Measurements from ENCODE around the gene BTBD8. TPM values are rescaled to one million over a fixed set of nuclear protein-coding genes. Genes with fewer than 3 reads are reported as not detected.

The BTBD8 gene
- total and polyA plus RNA-seq, 2 of the 4 experiments (the other 2 are of a cell fraction), result 0.94 to 2.0 TPM

GRCh38 chr1:92230736-92231135, 150.6 kb downstream of the BTBD8 start:
- dilution Hi-C loops (cut with HindIII; ENCODE audit: low sequenced_read_pairs, unreplicated experiment), result no loop called here

More at GRCh38 chr1:92230736-92231135, 150.6 kb downstream of the BTBD8 start:
- no peak overlapping the region for H2BK5ac ChIP-seq (ENCODE audit: low read depth, low read length, poor library complexity, severe bottlenecking)
- no peak overlapping the region for H2BK20ac ChIP-seq (ENCODE audit: low read depth, low read length)
- H3K4me1 ChIP-seq (ENCODE audit: control insufficient read depth, insufficient read depth, low read length), result no peaks in the 10 kb centered on the region
- intact Hi-C loops (cut with micrococcal nuclease) (no loop called here), in situ Hi-C loops (cut with MboI; ENCODE audit: low sequenced_read_pairs) (no loop called here)
- no TSS peak for BruUV-seq (replicated peaks)
- H2AK5ac ChIP-seq (ENCODE audit: low read depth, low read length), result no peak overlapping the region
- no peak overlapping the region for H2BK15ac ChIP-seq (ENCODE audit: low read depth, low read length)
- no peak overlapping the region for H3K4me2 ChIP-seq (ENCODE audit: low read depth, low read length)
- H3K27me3 ChIP-seq (ENCODE audit: control insufficient read depth, insufficient read depth, low read length), result no peaks in the 10 kb centered on the region; the same call in 1 of the 2 replicates
- H2BK120ac ChIP-seq (ENCODE audit: low read depth, low read length), result no peak overlapping the region
- no peak overlapping the region for H4K5ac ChIP-seq (ENCODE audit: low read depth, low read length)
- CTCF ChIA-PET, result interaction anchor here (0.6 kb wide), 2 partner anchors 65 to 72 kb away, joined by 3 read pairs; no protein-coding TSS in a partner anchor
- no peak overlapping the region for H4K8ac ChIP-seq (ENCODE audit: low read depth in 2 of 2, low read length in 2 of 2)
- no peak overlapping the region for H2AFZ ChIP-seq (replicated peaks; ENCODE audit: low read length, poor library complexity)
- no peak overlapping the region for H3K9ac ChIP-seq (ENCODE audit: low read depth, low read length)
- DNase-seq (no peak), ATAC-seq (ENCODE audit: low read depth) (no peak)
- no peaks in the 10 kb centered on the region for H4K20me1 ChIP-seq (ENCODE audit: insufficient read depth, low read length)
- TF ChIP-seq POLR2A (IDR thresholded peaks at IDR 0.05; ENCODE audit: low read depth, low read length) (no peak), RFX5 (IDR thresholded peaks at IDR 0.05; ENCODE audit: low read depth, low read length) (no peak), CHD1 (IDR thresholded peaks at IDR 0.05; ENCODE audit: low read depth, low read length) (no peak), CEBPB (IDR thresholded peaks at IDR 0.05; ENCODE audit: low read depth, low read length) (no peak), NFE2L2 (IDR thresholded peaks at IDR 0.05; ENCODE audit: low read depth, low read length) (no peak)
- H3K9me1 ChIP-seq (ENCODE audit: insufficient read depth, low read length), result no peaks in the 10 kb centered on the region
- no peaks in the 10 kb centered on the region for H3K79me1 ChIP-seq (ENCODE audit: low read depth in 1 of 2, low read length in 2 of 2)
- no peak overlapping the region for H3K14ac ChIP-seq (replicated peaks; ENCODE audit: low read depth, low read length)
- H3K9me3 ChIP-seq (ENCODE audit: control insufficient read depth, insufficient read depth, low read length), result no peaks in the 10 kb centered on the region
- no peak overlapping the region for H3K18ac ChIP-seq (ENCODE audit: low read depth, low read length)
- no peak overlapping the region for H3K56ac ChIP-seq (ENCODE audit: extremely low read depth, insufficient read depth, low read length)
- H3K27ac ChIP-seq (ENCODE audit: insufficient read depth, low read length), result no peak overlapping the region
- H3K4ac ChIP-seq (ENCODE audit: low read depth, low read length), result no peak overlapping the region
- WGBS, 2 experiments (ENCODE audit: extremely low coverage in 2 of 2, insufficient read length in 1 of 2), result no CpG with 5 or more reads among the region's 1 CpG
- no peak overlapping the region for H4K91ac ChIP-seq (ENCODE audit: insufficient read depth, low read depth, low read length)
- no peak overlapping the region for H2AK9ac ChIP-seq (replicated peaks; ENCODE audit: low read depth, low read length, poor library complexity)
- no peaks in the 10 kb centered on the region for H3K36me3 ChIP-seq (ENCODE audit: control insufficient read depth, insufficient read depth, low read length)
- no peak overlapping the region for H3K23ac ChIP-seq (ENCODE audit: low read depth, low read length)
- POLR2A ChIA-PET (ENCODE audit: unreplicated experiment), result interaction anchor here (0.6 kb wide), 1 partner anchor 28 kb away, joined by 3 read pairs; no protein-coding TSS in a partner anchor
- no peak overlapping the region for H3K4me3 ChIP-seq (ENCODE audit: insufficient read depth, low read depth, low read length)

Other genes starting within 250 kb of the BTBD8 start
- 8.3 and 11.3 TPM in 2 replicates for gene TGFBR3, start 194.2 kb upstream of the BTBD8 start, total RNA-seq (2012; rRNA removed)
- gene TGFBR3, start 194.2 kb upstream of the BTBD8 start, polyA plus RNA-seq (2012; rRNA removed), result 3.0 and 4.0 TPM in 2 replicates
- gene BRDT, start 130.9 kb upstream of the BTBD8 start, total RNA-seq (2012; rRNA removed), result not detected in 2 replicates
- gene BRDT, start 130.9 kb upstream of the BTBD8 start, polyA plus RNA-seq (2012; rRNA removed), result not detected in 2 replicates
- 1.8 and 3.6 TPM in 2 replicates for gene EPHX4, start 50.4 kb upstream of the BTBD8 start, total RNA-seq (2012; rRNA removed)
- gene EPHX4, start 50.4 kb upstream of the BTBD8 start, polyA plus RNA-seq (2012; rRNA removed), result 1.7 and 2.8 TPM in 2 replicates
- not detected in 2 replicates for gene SETSIP, start 4.9 kb upstream of the BTBD8 start, total RNA-seq (2012; rRNA removed)
- gene SETSIP, start 4.9 kb upstream of the BTBD8 start, polyA plus RNA-seq (2012; rRNA removed), result not detected in 2 replicates
- gene C1orf146, start 137.6 kb downstream of the BTBD8 start, total RNA-seq (2012; rRNA removed), result not detected in 2 replicates
- gene C1orf146, start 137.6 kb downstream of the BTBD8 start, polyA plus RNA-seq (2012; rRNA removed), result not detected in 2 replicates
- 4.1 and 11.9 TPM in 2 replicates for gene GLMN, start 218.6 kb downstream of the BTBD8 start, total RNA-seq (2012; rRNA removed)
- gene GLMN, start 218.6 kb downstream of the BTBD8 start, polyA plus RNA-seq (2012; rRNA removed), result 3.3 and 4.7 TPM in 2 replicates
- 13.6 TPM in 2 replicates for gene RPAP2, start 218.7 kb downstream of the BTBD8 start, total RNA-seq (2012; rRNA removed)
- 3.9 and 7.1 TPM in 2 replicates for gene RPAP2, start 218.7 kb downstream of the BTBD8 start, polyA plus RNA-seq (2012; rRNA removed)

All from IMR-90 (cell line).